Posterior vena cava (tissue), 2 donors: Measurements from ENCODE around the gene ANKS6. TPM values are rescaled to one million over a fixed set of nuclear protein-coding genes. Genes with fewer than 3 reads are reported as not detected.

Source experiments
- DNase-seq: peaks from one replicate; pipeline ENCODE4 v3.0.0-alpha.2; 2020; ENCODE audit warnings: low spot score
- intact Hi-C, 2 donors: fragments of 100-400 bp; cut with DNase I; formaldehyde crosslinking; loops; one replicate each; pipeline versions ENCODE4 v1.14.1 to v1.14.2; 2022 to 2023
- total RNA-seq, 2 donors: library from RNA; stranded (reverse); fragmentation: NEBNext Ultra II Directional; extraction: Animal tissue kit (Norgen Biotek cat#: 25700); gene quantifications; one replicate each; pipeline ENCODE4 v1.2.1, GENCODE V29; 2021
- donor health status: DM: yes; HTN: yes; CAD: no.
- donor health status: DM: yes; HTN: yes; CAD: no.

ANKS6 gene
- total RNA-seq, 2 donors from 2014 or later = 15.5 to 18.6 TPM

DNA sequence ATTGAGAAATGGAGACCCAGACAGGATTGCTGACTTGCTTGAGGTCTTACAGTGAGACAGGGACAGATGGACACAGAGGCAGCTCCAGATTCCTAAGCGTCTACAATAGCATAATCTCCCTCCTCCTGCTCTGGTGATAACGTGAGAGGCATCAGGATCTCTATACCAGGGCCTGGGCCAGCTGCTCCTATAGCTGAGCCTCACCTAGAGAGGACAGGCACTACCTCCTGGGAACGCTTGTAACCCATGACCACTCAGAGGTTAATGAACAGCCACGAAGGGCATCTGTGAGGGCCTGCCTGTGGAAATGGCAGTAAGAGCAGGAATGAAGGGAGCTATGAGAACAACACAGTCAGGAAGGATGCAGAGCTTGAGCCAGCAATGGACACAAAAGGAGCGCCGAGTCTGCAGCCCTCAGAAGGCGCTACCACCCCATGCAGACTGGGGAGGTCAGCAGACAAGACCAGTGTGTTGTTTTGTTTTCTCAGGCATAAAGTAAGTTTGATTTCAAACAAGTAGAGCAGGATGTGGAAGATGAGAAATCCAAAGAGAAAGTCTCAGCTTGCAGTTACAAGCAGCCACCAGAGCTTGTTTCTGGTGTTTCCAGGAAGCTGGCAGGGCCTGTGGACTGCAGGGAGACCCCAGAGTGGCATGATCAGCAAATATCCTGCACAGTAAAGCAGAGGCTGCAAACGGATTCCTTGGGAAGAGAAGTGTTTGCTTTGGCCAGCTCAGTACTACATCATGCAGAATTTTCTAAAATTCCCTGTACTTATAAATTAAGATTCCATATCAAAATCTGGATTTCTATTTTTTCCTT, 17.4 kb downstream of the ANKS6 start:
- intact Hi-C loops = loop anchor here in 1 of 2 donors (5.0 kb wide), 1 partner anchor 462 kb away; no protein-coding TSS in a partner anchor
- peak; percentile 52 for DNase-seq

DNA sequence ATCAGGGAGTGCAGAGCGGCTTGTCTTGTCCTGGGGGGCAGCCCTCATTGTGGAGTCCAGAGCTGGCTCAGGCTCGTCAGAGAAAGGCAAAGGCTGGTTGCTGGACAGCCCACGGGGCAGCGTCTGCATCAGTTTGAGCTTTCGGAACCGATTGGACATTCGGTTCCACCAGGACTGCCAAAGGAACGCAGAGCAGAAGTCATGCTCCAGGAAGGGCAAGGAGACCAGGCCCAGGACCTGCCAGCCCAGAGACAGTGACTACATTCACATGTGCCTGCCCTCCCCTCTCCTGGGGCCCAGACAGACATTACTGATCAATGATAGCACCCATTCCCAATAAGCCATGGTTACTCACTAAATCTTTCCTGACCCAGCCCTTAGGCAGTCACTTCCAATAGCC, 18.1 kb downstream of the ANKS6 start:
- no peak for DNase-seq
- intact Hi-C loops = loop anchor here in 1 of 2 donors (5.0 kb wide), 1 partner anchor 461 kb away; no protein-coding TSS in a partner anchor

DNA sequence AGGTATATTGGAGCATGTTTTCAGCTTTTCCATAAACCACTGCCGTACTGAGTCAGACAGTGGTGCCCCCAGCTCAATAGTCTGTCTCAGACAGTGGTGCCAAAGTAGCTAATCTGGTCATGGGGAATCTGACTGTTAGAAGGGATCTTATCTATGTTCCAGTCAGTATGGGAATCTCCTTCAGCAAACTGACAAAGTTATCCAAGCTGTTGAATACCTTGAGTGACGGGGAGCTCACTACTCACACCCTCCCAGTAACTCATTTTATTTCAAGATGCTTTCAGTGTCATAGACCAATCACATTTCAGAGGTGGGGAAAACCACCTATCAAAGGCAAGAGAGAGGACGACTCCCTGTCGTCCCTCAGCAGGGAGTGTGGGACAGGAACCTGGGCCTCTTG, 18.7 kb downstream of the ANKS6 start:
- intact Hi-C loops = loop anchor here in 1 of 2 donors (5.0 kb wide), 1 partner anchor 460 kb away; no protein-coding TSS in a partner anchor
- no peak for DNase-seq

DNA sequence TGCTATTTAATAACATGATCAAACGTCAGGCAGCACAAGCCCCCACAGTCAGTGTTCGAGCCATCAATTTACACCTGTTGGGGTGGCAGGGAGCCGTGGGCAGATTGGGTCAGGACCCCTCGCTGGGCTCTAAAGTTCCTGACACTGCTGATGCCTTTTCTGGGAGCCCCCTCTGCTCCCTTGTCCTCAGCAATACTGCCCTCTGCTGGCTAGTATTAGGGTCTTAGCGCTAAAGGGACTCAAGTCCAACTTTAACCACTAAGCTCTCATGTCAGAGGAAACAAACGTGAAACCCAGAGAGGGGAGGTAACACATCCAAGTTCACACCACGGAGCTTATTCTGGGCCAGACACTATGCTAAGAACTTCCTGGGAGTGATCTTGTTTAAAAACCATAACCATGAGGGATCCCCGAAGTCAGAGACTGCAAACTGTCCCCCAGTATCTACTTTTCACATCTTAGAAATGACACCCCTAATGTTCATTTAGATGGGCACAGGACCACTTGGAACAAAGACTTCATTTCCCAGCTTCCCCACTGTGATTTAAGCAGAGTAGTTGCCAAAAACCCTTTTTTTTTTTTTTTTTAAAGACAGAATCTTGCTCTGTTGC, 20.4 kb downstream of the ANKS6 start:
- DNase-seq = no peak
- intact Hi-C loops = loop anchor here in 1 of 2 donors (5.0 kb wide), 1 partner anchor 459 kb away; no protein-coding TSS in a partner anchor

DNA sequence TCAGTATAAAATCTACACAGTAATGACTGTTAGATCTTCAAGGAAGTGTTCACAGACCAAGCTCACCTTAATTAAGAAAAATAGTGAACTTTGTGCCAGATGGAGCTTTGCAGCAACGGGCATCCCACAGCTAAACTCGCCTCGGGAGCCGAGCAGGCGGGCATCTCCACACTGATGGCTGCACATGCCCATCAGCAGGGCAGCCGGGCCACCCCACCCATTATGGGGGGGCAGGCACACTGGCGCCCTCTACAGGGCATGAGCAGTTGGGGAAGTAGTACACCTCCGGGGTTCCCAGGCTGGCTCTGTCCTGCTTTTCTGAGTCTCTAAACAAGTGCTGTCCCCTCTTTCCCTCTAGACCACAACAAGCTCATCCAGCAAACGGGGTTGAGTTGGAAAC, 21.6 kb downstream of the ANKS6 start:
- DNase-seq = no peak
- intact Hi-C loops = loop anchor here (5.0 kb wide), 1 partner anchor 457 kb away; no protein-coding TSS in a partner anchor

DNA sequence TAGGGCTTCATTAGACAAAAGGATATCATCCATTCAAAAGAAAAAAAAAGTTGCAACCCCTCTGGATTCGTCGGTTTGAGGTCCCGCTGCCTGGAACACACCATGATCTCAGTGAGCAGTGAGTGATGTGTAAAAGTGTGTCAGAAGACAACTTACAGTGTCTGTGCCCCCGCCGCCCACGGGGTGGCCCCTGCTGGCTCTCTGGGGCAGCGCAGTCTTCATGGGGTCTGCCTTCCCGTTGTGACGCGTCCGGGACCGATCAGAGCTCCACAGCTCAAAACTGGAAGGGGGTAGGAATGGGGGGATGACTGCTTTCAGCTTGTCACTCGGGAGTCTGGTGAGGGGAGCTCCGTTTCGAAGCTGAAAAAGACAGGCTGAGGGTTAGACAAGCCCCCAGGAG, 22.6 kb downstream of the ANKS6 start:
- intact Hi-C loops = loop anchor here in 1 of 2 donors (5.0 kb wide), 1 partner anchor 456 kb away; no protein-coding TSS in a partner anchor
- DNase-seq = no peak

DNA sequence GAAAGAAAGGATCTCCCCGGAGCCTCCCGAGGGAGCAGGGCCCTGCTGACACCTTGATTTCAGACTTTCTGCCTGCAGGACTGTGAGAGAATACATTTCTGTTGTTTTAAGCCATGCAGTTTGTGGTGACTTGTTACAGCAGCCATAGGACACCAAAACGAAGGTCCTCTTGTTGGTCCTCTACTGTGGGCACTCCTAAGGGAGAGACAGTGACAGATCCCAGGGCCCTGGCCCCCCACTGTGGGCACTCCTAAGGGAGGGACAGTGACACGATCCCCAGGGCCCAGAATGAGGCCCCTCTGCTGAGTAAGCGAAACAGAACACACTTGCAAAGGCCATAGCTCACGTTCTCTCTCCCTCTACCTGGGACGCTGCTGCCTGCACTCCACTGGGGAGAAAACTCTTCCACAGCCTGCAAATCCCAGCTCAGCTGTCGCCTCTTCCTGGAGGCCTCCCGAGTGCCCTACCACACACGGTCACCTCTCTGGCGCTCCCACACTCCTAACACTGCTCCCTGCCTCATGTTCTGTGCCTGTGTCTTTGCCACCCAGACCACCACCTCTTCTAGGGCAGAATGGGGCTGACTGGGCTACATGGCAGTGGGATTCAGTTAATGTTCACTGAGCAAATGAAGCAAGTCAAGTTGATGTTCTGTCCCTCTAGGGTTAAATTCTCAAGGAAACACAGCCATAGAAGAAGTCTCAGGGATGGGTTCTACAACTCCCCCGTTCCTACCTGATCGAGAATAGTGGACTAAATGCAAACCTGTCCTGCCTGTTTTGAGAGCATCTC, 23.8 kb downstream of the ANKS6 start:
- intact Hi-C loops = loop anchor here in 1 of 2 donors (5.0 kb wide), 1 partner anchor 455 kb away; no protein-coding TSS in a partner anchor
- DNase-seq = no peak

DNA sequence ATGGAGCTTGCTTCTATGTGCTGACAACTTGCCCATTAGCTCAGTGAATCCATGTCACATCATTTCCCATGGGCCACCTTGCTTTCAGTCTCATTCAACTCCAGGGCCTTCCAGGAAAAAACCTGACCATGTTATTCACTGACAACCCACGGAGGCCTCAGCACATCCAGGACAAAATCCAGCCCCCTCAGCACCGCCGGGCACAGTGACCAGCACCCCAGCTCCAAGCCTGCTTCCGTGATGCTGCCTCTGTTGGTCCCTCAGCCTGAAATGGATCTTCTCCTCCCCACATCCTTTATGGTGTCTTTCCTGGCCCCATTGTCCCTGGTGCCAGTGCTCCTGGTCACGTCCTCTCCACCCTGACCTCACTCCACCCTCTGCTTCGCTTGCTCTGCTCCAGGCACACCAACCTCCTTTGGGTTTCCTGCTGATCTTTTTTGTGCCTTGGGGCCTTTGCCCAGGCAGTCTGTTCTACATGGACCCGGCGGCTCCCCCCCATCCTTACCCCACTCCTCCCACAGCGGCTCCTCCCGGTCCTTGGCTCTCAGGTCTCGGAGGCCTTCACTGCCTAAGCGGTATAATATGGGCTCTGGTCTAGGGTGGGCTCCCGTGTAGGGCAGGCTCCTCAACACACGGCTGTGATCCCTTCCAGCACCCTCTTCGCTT, 25.0 kb downstream of the ANKS6 start:
- DNase-seq = no peak

DNA sequence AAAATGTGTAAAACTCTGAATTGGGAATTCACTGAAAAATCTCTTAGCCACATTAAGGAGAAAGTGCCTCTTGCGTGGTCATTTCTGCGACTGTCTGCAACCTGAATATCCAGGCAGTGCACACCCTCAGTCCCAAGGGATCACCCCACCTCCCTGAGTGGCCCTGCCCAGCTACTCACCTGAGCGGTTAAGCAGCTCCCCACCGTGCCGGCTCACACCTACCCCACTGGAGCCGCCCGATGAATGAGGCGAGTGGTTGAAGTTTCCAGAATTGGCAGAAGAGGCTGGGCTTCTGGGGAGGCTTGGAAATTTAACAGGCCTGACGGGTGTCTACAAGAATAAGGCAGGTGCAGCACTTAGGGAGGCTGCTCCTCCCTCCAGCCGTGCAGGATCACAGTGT, 25.6 kb downstream of the ANKS6 start:
- intact Hi-C loops = loop anchor here in 1 of 2 donors (5.0 kb wide), 1 partner anchor 453 kb away; no protein-coding TSS in a partner anchor
- no peak for DNase-seq

More for the DNA sequence above, 25.0 kb downstream of the ANKS6 start:
- intact Hi-C loops = loop anchor here in 1 of 2 donors (5.0 kb wide), 1 partner anchor 454 kb away; no protein-coding TSS in a partner anchor

DNA sequence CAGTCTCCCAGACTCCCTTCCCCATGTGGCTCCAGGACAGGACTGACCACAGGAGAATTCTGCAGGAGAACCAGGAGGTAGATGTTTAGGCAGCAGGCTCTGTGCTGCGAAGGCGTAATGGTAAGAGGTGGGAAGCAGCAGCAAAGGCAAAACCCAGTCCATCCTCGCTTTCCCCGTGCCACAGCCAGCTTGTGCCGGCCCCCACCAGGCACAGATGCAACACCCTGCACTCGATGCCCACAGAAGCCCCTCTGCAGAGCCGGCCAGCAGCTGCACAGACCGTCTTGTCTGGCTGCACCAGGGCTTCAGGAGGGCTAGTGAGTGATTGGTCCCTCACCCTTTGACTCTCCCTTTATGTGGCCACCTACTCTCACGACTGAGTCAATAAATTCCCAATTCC, 28.0 kb downstream of the ANKS6 start:
- intact Hi-C loops = no loop called here
- DNase-seq = no peak

DNA sequence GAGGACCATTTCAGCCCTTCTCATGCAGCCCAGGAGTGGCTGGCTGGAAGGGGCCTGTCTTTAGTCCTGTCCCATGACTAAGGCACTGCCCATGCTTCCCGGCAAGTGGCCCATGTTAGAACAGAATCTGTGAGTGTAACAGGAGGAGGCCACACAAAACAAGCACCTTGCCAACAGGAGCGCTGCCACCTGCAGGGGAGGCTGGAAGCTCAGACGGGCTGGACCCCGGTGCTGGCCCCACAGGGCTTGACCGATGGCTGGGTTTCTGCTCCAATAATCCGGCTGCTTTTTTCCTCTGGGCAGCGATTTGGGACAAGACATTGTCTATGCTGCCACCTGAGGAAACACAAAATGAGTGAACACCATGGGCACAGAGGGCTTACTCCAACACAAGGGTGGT, 28.4 kb downstream of the ANKS6 start:
- intact Hi-C loops = no loop called here

DNA sequence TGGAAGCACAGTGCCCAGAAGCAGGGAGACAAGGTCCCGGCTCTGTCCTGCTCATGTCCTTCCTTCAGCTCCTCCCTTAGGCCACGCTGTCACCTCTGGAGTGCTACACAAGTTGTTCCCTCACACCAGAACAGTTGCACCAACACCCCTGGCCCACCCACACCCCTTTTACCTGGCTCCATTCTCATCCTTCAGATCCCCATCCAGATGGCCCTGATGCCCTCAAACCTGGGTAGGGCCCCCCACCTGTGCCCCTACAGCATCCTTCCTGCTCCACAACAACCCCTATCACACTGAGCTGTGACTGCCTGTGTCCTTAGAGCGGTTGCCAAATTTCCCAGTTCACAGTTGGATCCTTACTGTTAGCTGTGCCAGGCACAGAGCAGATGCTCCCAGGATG, 29.2 kb downstream of the ANKS6 start:
- intact Hi-C loops = no loop called here
- no peak for DNase-seq

More for the DNA sequence above, 28.4 kb downstream of the ANKS6 start:
- DNase-seq = no peak

DNA sequence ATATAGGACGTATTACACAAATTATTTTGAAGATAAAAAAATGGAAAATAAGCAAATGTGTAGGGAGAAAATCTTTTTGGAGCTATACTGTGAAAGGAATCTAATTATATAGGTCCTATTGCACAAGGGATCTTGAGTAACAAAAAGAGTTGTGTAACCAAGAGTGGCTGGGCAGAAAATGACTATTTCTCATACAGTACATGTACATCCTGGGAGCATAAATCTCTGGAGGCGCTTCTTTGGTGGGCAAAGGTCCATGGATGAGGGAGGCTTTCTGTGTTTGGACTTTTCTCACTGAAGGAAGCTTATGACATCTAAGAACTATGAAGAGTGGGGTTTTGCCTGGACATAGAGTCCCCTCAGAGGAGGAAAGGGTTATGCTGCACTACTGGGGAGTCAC, 29.8 kb downstream of the ANKS6 start:
- intact Hi-C loops = no loop called here
- DNase-seq = no peak

DNA sequence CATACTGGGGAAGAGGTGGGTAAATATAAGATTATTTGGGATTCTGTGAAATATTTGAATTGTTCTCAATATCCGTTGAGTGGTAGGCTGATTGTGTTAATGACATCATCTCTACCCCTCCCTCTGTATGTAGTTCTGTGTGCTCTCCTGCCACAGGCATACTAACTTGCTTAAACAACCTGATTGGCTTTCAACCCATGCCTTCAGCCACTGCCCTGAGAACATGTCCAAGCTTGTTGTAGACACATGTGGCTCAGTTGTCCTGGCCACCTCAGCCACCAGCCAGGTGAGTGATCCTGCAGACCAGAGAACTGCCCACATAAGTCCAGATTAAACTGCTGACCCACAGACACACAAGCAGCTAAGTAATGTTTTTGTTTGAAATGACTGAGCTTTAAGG, 31.1 kb downstream of the ANKS6 start:
- intact Hi-C loops = no loop called here

DNA sequence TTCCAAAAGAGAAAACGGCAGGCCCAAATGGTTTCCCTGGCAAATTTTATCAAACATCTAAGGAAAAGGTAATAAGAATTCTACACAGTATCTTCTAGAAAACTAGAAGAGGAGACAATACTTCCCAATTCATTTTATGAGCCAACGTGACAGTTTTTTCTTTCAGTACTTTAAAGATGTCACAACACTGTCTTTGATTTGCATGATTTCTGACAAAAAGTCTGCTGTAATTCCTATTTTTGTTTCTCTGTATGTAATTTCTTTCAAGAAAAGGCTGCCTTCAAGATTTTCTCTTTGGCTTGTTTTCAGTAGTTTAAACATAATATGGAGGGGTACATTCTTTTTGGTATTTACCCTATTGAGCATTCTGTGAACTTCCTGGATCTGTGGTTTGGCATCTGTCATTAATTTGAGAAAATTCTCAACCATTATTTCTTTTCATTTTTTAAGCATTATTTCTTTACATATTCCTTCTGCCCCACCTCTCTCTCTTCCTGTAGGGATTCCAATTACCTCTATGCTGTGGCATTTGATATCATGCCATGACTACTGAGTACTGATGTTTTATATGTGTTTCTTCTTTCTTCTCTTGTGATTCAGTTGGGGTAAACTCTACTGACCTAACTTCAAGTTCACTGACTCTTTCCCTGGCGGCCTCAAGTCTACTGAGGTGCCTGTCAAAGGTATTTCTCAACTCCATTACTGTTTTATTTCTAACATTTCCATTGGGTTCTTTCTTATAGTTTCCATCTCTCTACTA, 32.2 kb downstream of the ANKS6 start:
- DNase-seq = no peak
- intact Hi-C loops = no loop called here

More for the DNA sequence above, 31.1 kb downstream of the ANKS6 start:
- no peak for DNase-seq

DNA sequence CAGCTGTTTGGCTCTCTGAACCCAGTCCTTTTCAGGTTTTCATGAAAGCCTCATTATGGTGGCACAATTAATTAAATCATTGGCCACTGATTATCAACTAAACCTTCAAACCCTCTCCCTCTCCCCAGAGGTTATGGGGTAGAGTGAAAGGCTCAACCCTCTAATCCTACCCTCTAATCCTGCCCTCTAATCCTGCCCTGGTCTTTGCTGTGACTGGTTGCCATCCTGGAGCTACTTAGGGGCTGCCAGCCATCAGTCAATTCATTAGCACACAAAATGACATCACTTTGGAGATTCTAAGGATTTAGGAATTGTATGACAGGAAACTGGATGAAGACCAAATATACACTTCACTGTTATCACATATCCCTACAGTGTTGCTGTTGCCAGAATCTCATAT, 36.1 kb downstream of the ANKS6 start:
- intact Hi-C loops = no loop called here
- no peak for DNase-seq

DNA sequence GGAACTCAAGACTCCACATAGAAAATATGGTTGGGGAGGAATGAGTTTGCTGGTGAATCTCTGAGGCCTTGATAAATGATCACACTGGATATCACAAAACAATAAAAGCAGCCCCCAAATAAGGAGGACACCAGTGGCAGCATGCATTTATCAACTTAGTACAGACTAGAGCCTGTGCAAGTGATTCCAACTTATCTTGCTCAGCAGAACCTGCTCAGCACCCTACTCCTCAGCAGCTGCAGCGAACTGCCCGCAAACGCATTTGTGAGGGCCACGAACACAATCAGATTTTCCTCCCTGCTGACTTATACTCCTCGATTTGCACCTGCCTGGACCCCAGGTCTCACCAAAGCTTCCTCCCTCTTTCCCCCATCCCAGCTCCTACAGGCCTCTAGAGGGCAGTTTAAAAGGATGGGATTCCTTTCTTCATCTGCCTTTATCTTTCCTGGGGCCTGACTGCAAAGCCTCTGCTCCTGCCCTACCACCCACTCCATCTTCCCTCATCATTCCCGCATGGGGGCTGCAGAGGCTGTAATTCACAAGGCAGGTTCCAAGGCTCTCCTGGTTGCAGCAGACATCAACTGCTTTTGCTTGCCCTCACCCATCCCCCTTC, 41.2 kb downstream of the ANKS6 start:
- no peak for DNase-seq
- intact Hi-C loops = no loop called here

DNA sequence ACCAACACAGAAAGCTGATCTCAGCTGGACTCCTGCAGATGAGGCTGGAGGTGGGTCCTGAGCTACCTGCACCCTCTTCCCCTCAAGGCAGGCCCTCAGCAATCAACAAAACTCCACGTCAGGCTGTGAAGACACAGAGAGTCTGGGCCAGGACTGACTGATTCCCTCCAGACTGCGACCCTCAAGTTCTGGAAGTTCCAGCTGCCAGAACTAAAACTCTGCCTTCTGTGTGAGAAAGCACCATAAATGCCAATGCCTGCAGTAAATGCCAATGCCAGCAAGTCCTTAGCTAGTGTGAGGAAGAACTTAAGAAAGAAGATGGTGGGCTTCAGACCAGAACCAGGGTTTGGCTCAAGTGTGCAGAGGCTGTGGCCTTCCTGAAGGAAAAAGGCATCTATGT, 45.1 kb downstream of the ANKS6 start:
- intact Hi-C loops = no loop called here
- no peak for DNase-seq
